ENCODE data around the gene CNTN4. TPM values are rescaled to one million over a fixed set of nuclear protein-coding genes. Genes with fewer than 3 reads are reported as not detected.

The CNTN4 gene
- total RNA-seq, 2 donors from 2014 or later: 13.0 to 50.1 TPM

- no peaks in the 10 kb centered on the region for H3K9me3 ChIP-seq
- ATAC-seq (no peak), DNase-seq (no peak)
- H3K27ac ChIP-seq: no peak overlapping the region
- H3K4me3 ChIP-seq: no peak overlapping the region
- intact Hi-C loops (cut with DNase I): no loop called here
- no peaks in the 10 kb centered on the region for H3K27me3 ChIP-seq
- H3K4me1 ChIP-seq: peaks cover 13% of the 10 kb centered on the region
- H3K36me3 ChIP-seq (replicated peaks in 1 of 2; ENCODE audit: insufficient read depth in 1 of 2, low read depth in 2 of 2): no peaks in the 10 kb centered on the region
- TF ChIP-seq CTCF (IDR thresholded peaks at IDR 0.05): no peak
- no peak for TF ChIP-seq POLR2A (IDR thresholded peaks at IDR 0.05)
Measured at GRCh38 chr3:2849092-2849491, 750.4 kb downstream of the CNTN4 start.

- H3K27ac ChIP-seq: peak overlapping the region in 1 of 4 donors; percentile 2
- H3K4me1 ChIP-seq: peaks cover 13% of the 10 kb centered on the region
- ATAC-seq (no peak), DNase-seq (no peak)
- 18% methylated on average over 2 of the region's 2 CpGs for WGBS, 2 donors
- no peaks in the 10 kb centered on the region for H3K27me3 ChIP-seq
- no peak overlapping the region for H3K4me3 ChIP-seq
- intact Hi-C loops (cut with DNase I): no loop called here
- H3K36me3 ChIP-seq (replicated peaks in 1 of 2; ENCODE audit: insufficient read depth in 1 of 2, low read depth in 2 of 2): no peaks in the 10 kb centered on the region
- H3K9me3 ChIP-seq: no peaks in the 10 kb centered on the region
- TF ChIP-seq CTCF (IDR thresholded peaks at IDR 0.05) (no peak), POLR2A (IDR thresholded peaks at IDR 0.05) (no peak)
Measured at GRCh38 chr3:2850701-2851100, 752.0 kb downstream of the CNTN4 start.

GRCh38 chr3:2851361-2851760 is 752.7 kb downstream of the CNTN4 start:
- no peak overlapping the region for H3K4me3 ChIP-seq
- H3K36me3 ChIP-seq (replicated peaks in 1 of 2; ENCODE audit: insufficient read depth in 1 of 2, low read depth in 2 of 2): no peaks in the 10 kb centered on the region
- no peak for TF ChIP-seq POLR2A (IDR thresholded peaks at IDR 0.05)
- H3K27ac ChIP-seq: peak overlapping the region in 2 of 4 donors; percentile 2 to 48
- no peaks in the 10 kb centered on the region for H3K27me3 ChIP-seq
- peaks cover 13% of the 10 kb centered on the region for H3K4me1 ChIP-seq
- ATAC-seq: peak; percentile 58
- no peak for DNase-seq
- intact Hi-C loops (cut with DNase I): no loop called here
- H3K9me3 ChIP-seq: no peaks in the 10 kb centered on the region
- WGBS, 2 donors: 9 to 14% methylated on average over 3 of the region's 3 CpGs

- H3K27ac ChIP-seq: peak overlapping the region in 2 of 4 donors; percentile 2 to 48
- no peaks in the 10 kb centered on the region for H3K27me3 ChIP-seq
- ATAC-seq (no peak), DNase-seq (no peak)
- H3K36me3 ChIP-seq (replicated peaks in 1 of 2; ENCODE audit: insufficient read depth in 1 of 2, low read depth in 2 of 2): no peaks in the 10 kb centered on the region
- H3K4me3 ChIP-seq: no peak overlapping the region
- 6 to 7% methylated on average over 1 of the region's 1 CpG for WGBS, 2 donors
- no peaks in the 10 kb centered on the region for H3K9me3 ChIP-seq
- H3K4me1 ChIP-seq: peaks cover 13% of the 10 kb centered on the region
- intact Hi-C loops (cut with DNase I): no loop called here
- TF ChIP-seq POLR2A (IDR thresholded peaks at IDR 0.05) (no peak), CTCF (IDR thresholded peaks at IDR 0.05) (no peak)
Measured at GRCh38 chr3:2851835-2852234, 753.2 kb downstream of the CNTN4 start.

GRCh38 chr3:2853651-2854050 is 755.0 kb downstream of the CNTN4 start:
- no peak for TF ChIP-seq POLR2A (IDR thresholded peaks at IDR 0.05)
- Histone ChIP-seq H3K4me1 (peaks cover 13% of the 10 kb centered on the region), H3K27ac (no peak overlapping the region), H3K36me3 (replicated peaks in 1 of 2; ENCODE audit: insufficient read depth in 1 of 2, low read depth in 2 of 2) (no peaks in the 10 kb centered on the region), H3K27me3 (no peaks in the 10 kb centered on the region), H3K9me3 (no peaks in the 10 kb centered on the region), H3K4me3 (no peak overlapping the region)
- ATAC-seq: no peak
- intact Hi-C loops (cut with DNase I): no loop called here
- WGBS, 2 donors: 70 to 73% methylated on average over 5 of the region's 5 CpGs
- no peak for DNase-seq

Data from body of pancreas (tissue), 4 donors.